ENCODE data around the gene HSPBAP1. TPM values are rescaled to one million over a fixed set of nuclear protein-coding genes. Genes with fewer than 3 reads are reported as not detected.

The HSPBAP1 gene
- total and polyA plus RNA-seq, 7 donors = 4.8 to 24.7 (median 17.6) TPM

- H3K9me3 ChIP-seq = no peaks in the 10 kb centered on the region
- peaks cover 0 to 26% of the 10 kb centered on the region in 2 donors for H3K36me3 ChIP-seq (ENCODE audit: insufficient read depth in 1 of 2, low read depth in 1 of 2)
- intact Hi-C loops (cut with DNase I) = no loop called here
- no peak overlapping the region for H3K4me3 ChIP-seq
- no peaks in the 10 kb centered on the region for H3K27me3 ChIP-seq (ENCODE audit: insufficient read depth in 3 of 3, low read length in 2 of 3)
- no peak overlapping the region for H3K27ac ChIP-seq
- 89 to 91% (median 90%) methylated on average over 2 of the region's 2 CpGs for WGBS, 3 donors
- no peak for DNase-seq
- H3K4me1 ChIP-seq = peaks cover 31% of the 10 kb centered on the region
- no peak for ATAC-seq
- TF ChIP-seq CTCF (IDR thresholded peaks at IDR 0.05) = no peak
Measured at GRCh38 chr3:122803977-122804376, 10.3 kb upstream of the HSPBAP1 start.

GRCh38 chr3:122802323-122802722 is 8.7 kb upstream of the HSPBAP1 start:
- no peak for DNase-seq
- H3K27me3 ChIP-seq (ENCODE audit: insufficient read depth in 3 of 3, low read length in 2 of 3) = no peaks in the 10 kb centered on the region
- no peak overlapping the region for H3K4me3 ChIP-seq
- TF ChIP-seq CTCF (IDR thresholded peaks at IDR 0.05) = no peak
- H3K9me3 ChIP-seq = no peaks in the 10 kb centered on the region
- no peak overlapping the region for H3K27ac ChIP-seq
- peaks cover 0 to 11% of the 10 kb centered on the region in 2 donors for H3K36me3 ChIP-seq (ENCODE audit: insufficient read depth in 1 of 2, low read depth in 1 of 2)
- peak in 2 of 4 donors; percentile 36 to 51 for ATAC-seq
- H3K4me1 ChIP-seq = peaks cover 35% of the 10 kb centered on the region
- WGBS, 3 donors = 35 to 57% (median 54%) methylated on average over 1 of the region's 1 CpG
- intact Hi-C loops (cut with DNase I) = no loop called here

- Histone ChIP-seq H3K4me3 (no peak overlapping the region), H3K36me3 (ENCODE audit: insufficient read depth in 1 of 2, low read depth in 1 of 2) (no peaks in the 10 kb centered on the region), H3K27ac (no peak overlapping the region), H3K9me3 (no peaks in the 10 kb centered on the region), H3K4me1 (peaks cover 35% of the 10 kb centered on the region), H3K27me3 (ENCODE audit: insufficient read depth in 3 of 3, low read length in 2 of 3) (no peaks in the 10 kb centered on the region)
- no peak for TF ChIP-seq CTCF (IDR thresholded peaks at IDR 0.05)
- no peak for DNase-seq
- intact Hi-C loops (cut with DNase I) = no loop called here
- ATAC-seq = peak in 1 of 4 donors; percentile 29
- 93 to 100% (median 96%) methylated on average over 3 of the region's 3 CpGs for WGBS, 3 donors
Measured at GRCh38 chr3:122800706-122801237, 7.1 kb upstream of the HSPBAP1 start.

- intact Hi-C loops (cut with DNase I) = no loop called here
- no peak for TF ChIP-seq CTCF (IDR thresholded peaks at IDR 0.05)
- H3K36me3 ChIP-seq (ENCODE audit: insufficient read depth in 1 of 2, low read depth in 1 of 2) = no peaks in the 10 kb centered on the region
- DNase-seq (no peak), ATAC-seq (no peak)
- no peaks in the 10 kb centered on the region for H3K27me3 ChIP-seq (ENCODE audit: insufficient read depth in 3 of 3, low read length in 2 of 3)
- H3K4me3 ChIP-seq = no peak overlapping the region
- WGBS, 3 donors = 93 to 98% (median 96%) methylated on average over 1 of the region's 1 CpG
- H3K27ac ChIP-seq = no peak overlapping the region
- peaks cover 35% of the 10 kb centered on the region for H3K4me1 ChIP-seq
- H3K9me3 ChIP-seq = no peaks in the 10 kb centered on the region
Measured at GRCh38 chr3:122800031-122800430, 6.4 kb upstream of the HSPBAP1 start.

- intact Hi-C loops (cut with DNase I) = no loop called here
Measured at GRCh38 chr3:122799322-122799721, 5.7 kb upstream of the HSPBAP1 start.

More at GRCh38 chr3:122799322-122799721, 5.7 kb upstream of the HSPBAP1 start:
- H3K27ac ChIP-seq = peak overlapping the region; percentile 47
- no peaks in the 10 kb centered on the region for H3K27me3 ChIP-seq (ENCODE audit: insufficient read depth in 3 of 3, low read length in 2 of 3)
- peaks cover 35% of the 10 kb centered on the region for H3K4me1 ChIP-seq
- peak overlapping the region; percentile 31 for H3K4me3 ChIP-seq
- ATAC-seq (no peak), DNase-seq (no peak)
- TF ChIP-seq CTCF (IDR thresholded peaks at IDR 0.05) = no peak
- H3K36me3 ChIP-seq (ENCODE audit: insufficient read depth in 1 of 2, low read depth in 1 of 2) = no peaks in the 10 kb centered on the region
- H3K9me3 ChIP-seq = no peaks in the 10 kb centered on the region
- WGBS, 3 donors = 40 to 59% (median 41%) methylated on average over 2 of the region's 2 CpGs

Measured in psoas muscle (tissue), 8 donors.